ENCODE results near the gene JAG2. TPM values are rescaled to one million over a fixed set of nuclear protein-coding genes. Genes with fewer than 3 reads are reported as not detected.
A peak's percentile ranks its signal among the peaks of the same experiment; 100 is the strongest.

The JAG2 gene
- total RNA-seq, 1 donor from 2014 or later = 7.5 TPM

GRCh38 chr14:105093038-105093430 lies 75.5 kb downstream of the JAG2 start:
- no peaks in the 10 kb centered on the region for H3K27me3 Mint-ChIP-seq (ENCODE audit: unreplicated experiment)
- H3K27ac Mint-ChIP-seq (ENCODE audit: unreplicated experiment) = peak overlapping the region; percentile 71
- no peak for TF ChIP-seq CTCF (IDR thresholded peaks at IDR 0.05)
- H3K4me3 Mint-ChIP-seq (ENCODE audit: unreplicated experiment) = peak overlapping the region; percentile 78
- H3K4me1 Mint-ChIP-seq (ENCODE audit: unreplicated experiment) = peaks cover 48% of the 10 kb centered on the region
- DNase-seq (ENCODE audit: extremely low spot score, unreplicated experiment) = no peak
- H3K36me3 Mint-ChIP-seq (ENCODE audit: unreplicated experiment) = no peaks in the 10 kb centered on the region
- no peaks in the 10 kb centered on the region for H3K9me3 Mint-ChIP-seq (ENCODE audit: unreplicated experiment)

- no peaks in the 10 kb centered on the region for H3K9me3 Mint-ChIP-seq (ENCODE audit: unreplicated experiment)
- peak overlapping the region; percentile 78 for H3K4me3 Mint-ChIP-seq (ENCODE audit: unreplicated experiment)
- H3K27me3 Mint-ChIP-seq (ENCODE audit: unreplicated experiment) = no peaks in the 10 kb centered on the region
- no peaks in the 10 kb centered on the region for H3K36me3 Mint-ChIP-seq (ENCODE audit: unreplicated experiment)
- no peak for DNase-seq (ENCODE audit: extremely low spot score, unreplicated experiment)
- no peak for TF ChIP-seq CTCF (IDR thresholded peaks at IDR 0.05)
- peaks cover 51% of the 10 kb centered on the region for H3K4me1 Mint-ChIP-seq (ENCODE audit: unreplicated experiment)
- H3K27ac Mint-ChIP-seq (ENCODE audit: unreplicated experiment) = peak overlapping the region; percentile 79
These were observed 76.2 kb downstream of the JAG2 start for GRCh38 chr14:105092171-105093037.

GRCh38 chr14:105091517-105092170 lies 76.9 kb downstream of the JAG2 start:
- Mint-ChIP-seq H3K36me3 (ENCODE audit: unreplicated experiment) (no peaks in the 10 kb centered on the region), H3K9me3 (ENCODE audit: unreplicated experiment) (no peaks in the 10 kb centered on the region), H3K4me1 (ENCODE audit: unreplicated experiment) (peaks cover 53% of the 10 kb centered on the region), H3K27ac (ENCODE audit: unreplicated experiment) (peak overlapping the region; percentile 79), H3K27me3 (ENCODE audit: unreplicated experiment) (no peaks in the 10 kb centered on the region), H3K4me3 (ENCODE audit: unreplicated experiment) (peak overlapping the region; percentile 47)
- peak; percentile 85 for DNase-seq (ENCODE audit: extremely low spot score, unreplicated experiment)
- TF ChIP-seq CTCF (IDR thresholded peaks at IDR 0.05) = no peak

- H3K27ac Mint-ChIP-seq (ENCODE audit: unreplicated experiment) = peak overlapping the region; percentile 79
- H3K27me3 Mint-ChIP-seq (ENCODE audit: unreplicated experiment) = no peaks in the 10 kb centered on the region
- no peaks in the 10 kb centered on the region for H3K36me3 Mint-ChIP-seq (ENCODE audit: unreplicated experiment)
- H3K4me3 Mint-ChIP-seq (ENCODE audit: unreplicated experiment) = no peak overlapping the region
- no peak for DNase-seq (ENCODE audit: extremely low spot score, unreplicated experiment)
- H3K9me3 Mint-ChIP-seq (ENCODE audit: unreplicated experiment) = no peaks in the 10 kb centered on the region
- peaks cover 56% of the 10 kb centered on the region for H3K4me1 Mint-ChIP-seq (ENCODE audit: unreplicated experiment)
- TF ChIP-seq CTCF (IDR thresholded peaks at IDR 0.05) = no peak
These were observed 77.5 kb downstream of the JAG2 start for GRCh38 chr14:105091054-105091516.

Small RNA genes within 50 kb of the gene (microRNA-seq; reads per million reads assigned to microRNA genes)
- not detected for gene MIR6765 (ENCODE audit: unreplicated experiment)

Other genes starting within 250 kb of the JAG2 start
- 0.05 and 0.18 TPM in 2 replicates for gene PLD4, start 243.9 kb downstream of the JAG2 start, total RNA-seq
- 145 and 183 TPM in 2 replicates for gene AHNAK2, start 190.4 kb downstream of the JAG2 start, total RNA-seq
- 7.5 and 7.7 TPM in 2 replicates for gene CLBA1, start 183.0 kb downstream of the JAG2 start, total RNA-seq
- 14.6 and 17.4 TPM in 2 replicates for gene CDCA4, start 147.7 kb downstream of the JAG2 start, total RNA-seq
- gene GPR132, start 103.3 kb downstream of the JAG2 start, total RNA-seq = 0.16 and 0.24 TPM in 2 replicates
- gene NUDT14, start 12.5 kb upstream of the JAG2 start, total RNA-seq = 38.4 and 39.1 TPM in 2 replicates
- gene BTBD6, start 79.8 kb upstream of the JAG2 start, total RNA-seq = 35.3 and 35.7 TPM in 2 replicates
- 41.7 and 43.5 TPM in 2 replicates for gene BRF1, start 132.2 kb upstream of the JAG2 start, total RNA-seq
- gene PACS2, start 146.0 kb upstream of the JAG2 start, total RNA-seq = 109 and 115 TPM in 2 replicates
- 3.1 and 4.9 TPM in 2 replicates for gene TEX22, start 229.8 kb upstream of the JAG2 start, total RNA-seq

All from osteocyte (in vitro differentiated cells).